Panc1 (cell line): ENCODE measurements around the gene ABCC3. TPM values are rescaled to one million over a fixed set of nuclear protein-coding genes. Genes with fewer than 3 reads are reported as not detected.

ENCODE experiments used
- ATAC-seq: fragments of 200-7000 bp; cut with Tn5 transposase; 2 replicates; pipeline ENCODE4 v1.9.1; 2020; ENCODE audit warnings: mild to moderate bottlenecking, moderate library complexity
- BruUV-seq: library from RNA; stranded (reverse); fragments of 400-500 nt; replicated peaks from 2 replicates; lab custom pipeline; 2021; lab: Mats Ljungman, UMichigan
- CTCF ChIA-PET: fragments of 300-600 bp; sonication (Branson Sonifier 250); formaldehyde crosslinking; loops from one replicate; lab custom pipeline; 2022; ENCODE audit warnings: antibody characterized with exemption; lab: Charles Lee
- POLR2A ChIA-PET: fragments of 300-600 bp; sonication (Branson Sonifier 250); formaldehyde crosslinking; loops from one replicate; lab custom pipeline; 2022; ENCODE audit warnings: antibody characterized with exemption; lab: Charles Lee
- DNase-seq: peaks from one replicate; pipeline ENCODE4 v3.0.0-alpha.2; 2010; ENCODE audit warnings: low read depth, low spot score
- H3K27ac ChIP-seq: 2 replicates; pipeline ENCODE4 v1.5.1; 2011; ENCODE audit warnings: mild to moderate bottlenecking, low read length, inconsistent platforms
- H3K27me3 ChIP-seq: fragments of 200-500 bp; sonication (Bioruptor generic); 2 replicates; pipeline ENCODE4 v1.6.0; 2014; ENCODE audit warnings: low read length, inconsistent platforms; ENCODE audit not compliant: control insufficient read depth, insufficient read depth
- H3K36me3 ChIP-seq: fragments of 200-500 bp; sonication (Bioruptor generic); 2 replicates; pipeline ENCODE4 v1.5.1; 2014; ENCODE audit warnings: inconsistent platforms, mild to moderate bottlenecking, low read length, moderate library complexity; ENCODE audit not compliant: control insufficient read depth, insufficient read depth
- H3K4me1 ChIP-seq: 2 replicates; pipeline ENCODE4 v1.5.1; 2011; ENCODE audit warnings: inconsistent platforms, mild to moderate bottlenecking, low read length, moderate library complexity; ENCODE audit not compliant: control insufficient read depth, insufficient read depth
- H3K4me3 ChIP-seq, 2 experiments: 2 replicates each; pipeline ENCODE4 v1.5.1; 2011 to 2012; ENCODE audit warnings: low read depth in 2 of 2, low read length in 2 of 2, mild to moderate bottlenecking in 2 of 2, inconsistent platforms in 1 of 2, moderate library complexity in 1 of 2
- H3K9me3 ChIP-seq: fragments of 200-500 bp; sonication (Bioruptor generic); 2 replicates; pipeline ENCODE4 v1.5.1; 2014; ENCODE audit warnings: low read depth, mild to moderate bottlenecking, inconsistent platforms, low read length, moderate library complexity; ENCODE audit not compliant: control insufficient read depth, insufficient read depth
- POLR2AphosphoS5 ChIP-seq: IDR thresholded peaks from 2 replicates; pipeline ENCODE4 v1.6.1; 2012; ENCODE audit warnings: mild to moderate bottlenecking, low read depth, low read length, moderate library complexity
- SIN3A ChIP-seq: IDR thresholded peaks from 2 replicates; pipeline ENCODE4 v1.6.1; 2012; ENCODE audit warnings: low read depth, mild to moderate bottlenecking, low read length, moderate library complexity, borderline replicate concordance; ENCODE audit not compliant: insufficient read depth
- TCF7L2 ChIP-seq: IDR thresholded peaks from 2 replicates; pipeline ENCODE4 v1.6.1; 2011; ENCODE audit warnings: mild to moderate bottlenecking, low read depth, low read length, inconsistent platforms
- in situ Hi-C: cut with HindIII; loops from 2 replicates; pipeline ENCODE4 v1.10.0; 2016; ENCODE audit warnings: low sequenced_read_pairs, low pct_unique_long_range_greater_than_20kb
- intact Hi-C: fragments of 100-400 bp; cut with micrococcal nuclease; formaldehyde crosslinking; loops from one replicate; pipeline ENCODE4 v1.10.0; 2022; ENCODE audit not compliant: unreplicated experiment
- total RNA-seq: library from RNA; stranded (reverse); gene quantifications from one replicate; pipeline ENCODE4 v1.2.1, GENCODE V29; 2021; ENCODE audit not compliant: unreplicated experiment
- TF ChIP-seq, protein P1 (sequence below), 2 experiments: IDR thresholded peaks; 2 replicates each; pipeline ENCODE4 v1.6.1; 2011 to 2012; ENCODE audit warnings: low read depth in 2 of 2, control low read depth in 1 of 2, low read length in 1 of 2, mild to moderate bottlenecking in 1 of 2, moderate library complexity in 1 of 2; ENCODE audit not compliant: insufficient read depth in 1 of 2
- TF ChIP-seq, protein P2 (sequence below): fragments of 450-650 bp; IDR thresholded peaks from 2 replicates; pipeline ENCODE4 v1.5.1; 2017; ENCODE audit warnings: mild to moderate bottlenecking

The ABCC3 gene
- total RNA-seq, 1 experiment from 2014 or later, result 128 TPM

DNA sequence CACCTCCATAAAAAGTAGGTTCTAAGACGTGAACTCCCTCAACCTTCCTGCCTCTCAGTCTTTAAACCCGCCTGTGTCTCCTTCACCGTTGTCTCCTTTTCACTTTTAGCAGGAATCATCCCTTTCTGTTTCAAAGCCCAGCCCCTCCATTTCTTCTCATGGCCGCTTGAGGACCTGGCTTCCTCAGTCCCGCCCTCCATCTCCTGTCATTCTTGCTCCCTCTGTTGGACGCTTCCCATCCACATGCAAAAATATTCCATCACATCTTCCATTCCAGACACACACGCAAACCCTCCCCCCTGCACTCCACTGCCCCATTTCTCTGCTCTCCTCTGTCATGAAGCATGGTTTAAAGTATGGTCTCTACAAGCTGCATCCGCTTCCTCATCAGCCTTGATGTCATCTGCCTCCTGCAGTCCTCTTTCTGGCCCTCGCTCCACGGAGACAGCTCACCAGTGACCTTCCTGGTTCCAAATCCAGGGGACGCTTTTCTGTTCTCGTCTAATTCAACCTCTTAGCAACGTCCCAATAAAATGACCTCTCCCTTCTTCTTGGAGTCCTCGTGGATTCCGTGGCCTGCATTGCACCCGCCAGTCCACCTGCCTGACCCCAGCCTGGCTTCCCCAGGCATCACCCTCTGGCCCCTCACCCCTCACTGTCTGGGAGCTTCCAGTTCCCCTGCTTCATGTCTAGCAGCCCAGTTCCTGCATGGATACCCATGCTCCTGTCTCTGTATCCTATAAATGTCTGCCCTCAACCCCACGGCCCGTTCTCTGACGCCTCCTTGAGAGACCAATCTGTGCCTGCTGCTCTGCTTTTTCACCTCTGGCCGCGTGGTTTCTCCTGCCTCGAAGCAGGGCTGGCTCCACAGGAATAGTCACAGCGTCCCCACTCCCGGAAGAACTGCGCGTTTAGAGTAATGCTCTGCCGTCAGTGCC, 46.9 kb downstream of the ABCC3 start:
- Histone ChIP-seq H3K4me3 (no peak overlapping the region), H3K4me1 (peaks cover 32% of the 10 kb centered on the region), H3K36me3 (no peaks in the 10 kb centered on the region), H3K27me3 (no peaks in the 10 kb centered on the region), H3K9me3 (no peaks in the 10 kb centered on the region), H3K27ac (peak overlapping the region; percentile 52)
- DNase-seq, result no peak
- no TSS peak for BruUV-seq
- in situ Hi-C loops (no loop called here), intact Hi-C loops (no loop called here)
- TF ChIP-seq POLR2AphosphoS5, result no peak; the same call in 1 of the 2 replicates
- TF ChIP-seq, protein P1, sequence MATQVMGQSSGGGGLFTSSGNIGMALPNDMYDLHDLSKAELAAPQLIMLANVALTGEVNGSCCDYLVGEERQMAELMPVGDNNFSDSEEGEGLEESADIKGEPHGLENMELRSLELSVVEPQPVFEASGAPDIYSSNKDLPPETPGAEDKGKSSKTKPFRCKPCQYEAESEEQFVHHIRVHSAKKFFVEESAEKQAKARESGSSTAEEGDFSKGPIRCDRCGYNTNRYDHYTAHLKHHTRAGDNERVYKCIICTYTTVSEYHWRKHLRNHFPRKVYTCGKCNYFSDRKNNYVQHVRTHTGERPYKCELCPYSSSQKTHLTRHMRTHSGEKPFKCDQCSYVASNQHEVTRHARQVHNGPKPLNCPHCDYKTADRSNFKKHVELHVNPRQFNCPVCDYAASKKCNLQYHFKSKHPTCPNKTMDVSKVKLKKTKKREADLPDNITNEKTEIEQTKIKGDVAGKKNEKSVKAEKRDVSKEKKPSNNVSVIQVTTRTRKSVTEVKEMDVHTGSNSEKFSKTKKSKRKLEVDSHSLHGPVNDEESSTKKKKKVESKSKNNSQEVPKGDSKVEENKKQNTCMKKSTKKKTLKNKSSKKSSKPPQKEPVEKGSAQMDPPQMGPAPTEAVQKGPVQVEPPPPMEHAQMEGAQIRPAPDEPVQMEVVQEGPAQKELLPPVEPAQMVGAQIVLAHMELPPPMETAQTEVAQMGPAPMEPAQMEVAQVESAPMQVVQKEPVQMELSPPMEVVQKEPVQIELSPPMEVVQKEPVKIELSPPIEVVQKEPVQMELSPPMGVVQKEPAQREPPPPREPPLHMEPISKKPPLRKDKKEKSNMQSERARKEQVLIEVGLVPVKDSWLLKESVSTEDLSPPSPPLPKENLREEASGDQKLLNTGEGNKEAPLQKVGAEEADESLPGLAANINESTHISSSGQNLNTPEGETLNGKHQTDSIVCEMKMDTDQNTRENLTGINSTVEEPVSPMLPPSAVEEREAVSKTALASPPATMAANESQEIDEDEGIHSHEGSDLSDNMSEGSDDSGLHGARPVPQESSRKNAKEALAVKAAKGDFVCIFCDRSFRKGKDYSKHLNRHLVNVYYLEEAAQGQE (IDR thresholded peaks at IDR 0.05; ENCODE audit: insufficient read depth in 1 of 2, low read depth in 2 of 2, low read length in 1 of 2), result no peak
- TF ChIP-seq TCF7L2, result no peak
- TF ChIP-seq, protein P2, sequence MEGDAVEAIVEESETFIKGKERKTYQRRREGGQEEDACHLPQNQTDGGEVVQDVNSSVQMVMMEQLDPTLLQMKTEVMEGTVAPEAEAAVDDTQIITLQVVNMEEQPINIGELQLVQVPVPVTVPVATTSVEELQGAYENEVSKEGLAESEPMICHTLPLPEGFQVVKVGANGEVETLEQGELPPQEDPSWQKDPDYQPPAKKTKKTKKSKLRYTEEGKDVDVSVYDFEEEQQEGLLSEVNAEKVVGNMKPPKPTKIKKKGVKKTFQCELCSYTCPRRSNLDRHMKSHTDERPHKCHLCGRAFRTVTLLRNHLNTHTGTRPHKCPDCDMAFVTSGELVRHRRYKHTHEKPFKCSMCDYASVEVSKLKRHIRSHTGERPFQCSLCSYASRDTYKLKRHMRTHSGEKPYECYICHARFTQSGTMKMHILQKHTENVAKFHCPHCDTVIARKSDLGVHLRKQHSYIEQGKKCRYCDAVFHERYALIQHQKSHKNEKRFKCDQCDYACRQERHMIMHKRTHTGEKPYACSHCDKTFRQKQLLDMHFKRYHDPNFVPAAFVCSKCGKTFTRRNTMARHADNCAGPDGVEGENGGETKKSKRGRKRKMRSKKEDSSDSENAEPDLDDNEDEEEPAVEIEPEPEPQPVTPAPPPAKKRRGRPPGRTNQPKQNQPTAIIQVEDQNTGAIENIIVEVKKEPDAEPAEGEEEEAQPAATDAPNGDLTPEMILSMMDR, result no peak; the same call in 1 of the 2 replicates
- no peak for TF ChIP-seq SIN3A
- CTCF ChIA-PET, result interaction anchor here (0.6 kb wide), 2 partner anchors 34 to 49 kb away, joined by 3 read pairs; no protein-coding TSS in a partner anchor
- peak; percentile 78 for ATAC-seq
- POLR2A ChIA-PET, result interaction anchor here (0.6 kb wide), 1 partner anchor 175 kb away, joined by 7 read pairs; no protein-coding TSS in a partner anchor

DNA sequence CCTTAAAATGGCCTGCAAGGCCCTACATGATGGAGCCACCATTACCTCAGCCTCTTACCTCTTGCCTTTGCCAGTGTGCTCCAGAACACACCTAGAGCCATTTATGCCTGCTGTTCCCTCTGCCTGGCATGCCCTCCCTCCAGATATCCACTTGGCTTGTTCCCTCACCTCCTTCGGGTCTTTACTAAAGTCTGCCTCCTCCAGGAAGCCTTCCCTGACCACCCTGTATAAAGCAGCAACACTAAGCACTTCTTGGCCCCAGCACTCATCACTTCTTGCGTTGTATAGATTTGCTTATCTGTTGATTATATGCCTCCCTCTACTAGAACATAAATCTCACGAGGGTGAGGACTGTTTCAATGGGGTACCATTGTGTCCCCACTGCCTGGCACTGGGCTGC, 47.8 kb downstream of the ABCC3 start:
- ChIA-PET POLR2A (no interaction called here), CTCF (interaction anchor here (0.6 kb wide), 1 partner anchor 14 kb away, joined by 3 read pairs; no protein-coding TSS in a partner anchor)
- no peaks in the 10 kb centered on the region for H3K36me3 ChIP-seq
- ATAC-seq (no peak), DNase-seq (no peak)
- H3K9me3 ChIP-seq, result no peaks in the 10 kb centered on the region
- H3K4me3 ChIP-seq, result no peak overlapping the region
- H3K4me1 ChIP-seq, result peaks cover 39% of the 10 kb centered on the region
- no peaks in the 10 kb centered on the region for H3K27me3 ChIP-seq
- TF ChIP-seq SIN3A, result no peak
- in situ Hi-C loops, result no loop called here
- BruUV-seq, result no TSS peak
- peak overlapping the region; percentile 44; the same call in 1 of the 2 replicates for H3K27ac ChIP-seq
- intact Hi-C loops, result no loop called here
